Coronary artery (tissue), 2 donors: Measurements from ENCODE around the gene MKKS.

Experiments used
- DNase-seq: peaks from one replicate; pipeline ENCODE4 v3.0.0-alpha.2; 2017; ENCODE audit warnings: low spot score
- H3K27ac ChIP-seq, 2 donors: fragments of 200-600 bp; sonication (generic); one replicate each; pipeline ENCODE4 v1.5.1; 2016 to 2019
- H3K4me3 ChIP-seq: fragments of 200-600 bp; sonication (generic); 2 replicates; pipeline ENCODE4 v1.5.1; 2016; ENCODE audit warnings: mild to moderate bottlenecking, moderate library complexity
- CTCF ChIP-seq: fragments of 200-600 bp; sonication (generic); IDR thresholded peaks from one replicate; pipeline ENCODE4 v1.5.1; 2019; ENCODE audit warnings: antibody characterized with exemption

Gene MKKS

GRCh38 chr20:10381477-10381876 is 52.5 kb downstream of the MKKS start:
- no peak for TF ChIP-seq CTCF
- Histone ChIP-seq H3K4me3 (no peak overlapping the region), H3K27ac (no peak overlapping the region)
- DNase-seq, result no peak

GRCh38 chr20:10379761-10380160 is 54.3 kb downstream of the MKKS start:
- TF ChIP-seq CTCF, result no peak
- Histone ChIP-seq H3K27ac (no peak overlapping the region), H3K4me3 (no peak overlapping the region)
- no peak for DNase-seq

GRCh38 chr20:10376270-10377075 is 57.5 kb downstream of the MKKS start:
- no peak for DNase-seq
- no peak overlapping the region for H3K4me3 ChIP-seq
- H3K27ac ChIP-seq, result no peak overlapping the region
- no peak for TF ChIP-seq CTCF

GRCh38 chr20:10375191-10375590 is 58.8 kb downstream of the MKKS start:
- TF ChIP-seq CTCF, result no peak
- Histone ChIP-seq H3K27ac (no peak overlapping the region), H3K4me3 (no peak overlapping the region)
- no peak for DNase-seq

GRCh38 chr20:10374036-10374435 is 60.0 kb downstream of the MKKS start:
- H3K4me3 ChIP-seq, result no peak overlapping the region
- no peak for TF ChIP-seq CTCF
- no peak overlapping the region for H3K27ac ChIP-seq
- DNase-seq, result no peak

GRCh38 chr20:10371467-10371866 is 62.6 kb downstream of the MKKS start:
- Histone ChIP-seq H3K27ac (no peak overlapping the region), H3K4me3 (no peak overlapping the region)
- no peak for TF ChIP-seq CTCF
- no peak for DNase-seq
